BJ (cell line): ENCODE data around the gene SEC23IP. TPM values are rescaled to one million over a fixed set of nuclear protein-coding genes. Genes with fewer than 3 reads are reported as not detected.

Source experiments
- CTCF ChIA-PET: fragments of 350-600 bp; formaldehyde crosslinking; extraction: SDS; loops from one replicate; lab custom pipeline; 2021; ENCODE audit warnings: antibody characterized with exemption, inconsistent platforms; lab: Yijun Ruan, JAX
- POLR2A ChIA-PET: fragments of 300-600 bp; sonication (Branson Sonifier 250); formaldehyde crosslinking; extraction: SDS; loops from one replicate; lab custom pipeline; 2021; ENCODE audit warnings: antibody characterized with exemption; lab: Charles Lee
- DNase-seq: peaks from one replicate; pipeline ENCODE4 v3.0.0-alpha.2; 2011; ENCODE audit warnings: low read depth
- H3K27me3 ChIP-seq: 2 replicates; pipeline ENCODE4 v1.6.0; 2011; ENCODE audit warnings: low read length; ENCODE audit not compliant: control insufficient read depth, insufficient read depth
- H3K36me3 ChIP-seq: 2 replicates; pipeline ENCODE4 v1.5.1; 2011; ENCODE audit warnings: low read length; ENCODE audit not compliant: control insufficient read depth, insufficient read depth
- H3K4me3 ChIP-seq: 2 replicates; pipeline ENCODE4 v1.5.1; 2011; ENCODE audit warnings: low read depth, mild to moderate bottlenecking, control low read depth, low read length
- polyA plus RNA-seq: library from polyadenylated mRNA; depleted of rRNA; stranded (reverse); fragments of >200 nt; gene quantifications from 2 replicates; pipeline ENCODE4 v1.2.3, GENCODE V29; 2011
- TF ChIP-seq, protein P1 (sequence below): IDR thresholded peaks from 2 replicates; pipeline ENCODE4 v1.5.1; 2011; ENCODE audit warnings: low read depth, mild to moderate bottlenecking, control low read depth, inconsistent platforms, low read length, moderate library complexity; ENCODE audit not compliant: insufficient read depth

SEC23IP gene
- polyA plus RNA-seq, 1 experiment = 42.2 TPM

DNA sequence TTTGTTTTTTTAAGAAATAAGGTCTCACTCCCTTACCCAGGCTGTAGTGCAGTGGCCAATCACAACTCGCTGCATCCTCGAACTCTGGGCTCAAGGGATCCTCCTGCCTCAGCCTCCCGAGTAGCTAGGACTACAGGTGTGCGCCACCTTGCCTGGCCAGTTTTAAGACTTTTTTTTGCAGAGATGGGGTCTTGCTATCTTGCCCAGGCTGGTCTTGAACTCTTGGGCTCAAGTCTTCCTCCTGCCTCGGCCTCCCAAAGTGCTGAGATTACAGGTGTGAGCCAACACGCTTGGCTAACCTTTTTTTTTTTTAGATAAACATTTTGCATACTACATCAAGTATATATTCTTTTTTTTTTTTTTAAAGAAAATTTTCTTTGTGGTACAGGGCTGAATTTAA is 18.2 kb downstream of the SEC23IP start:
- ChIA-PET CTCF (no interaction called here), POLR2A (no interaction called here)
- peaks cover 4% of the 10 kb centered on the region; the same call in 1 of the 2 replicates for H3K36me3 ChIP-seq
- no peaks in the 10 kb centered on the region for H3K27me3 ChIP-seq
- TF ChIP-seq, protein P1, sequence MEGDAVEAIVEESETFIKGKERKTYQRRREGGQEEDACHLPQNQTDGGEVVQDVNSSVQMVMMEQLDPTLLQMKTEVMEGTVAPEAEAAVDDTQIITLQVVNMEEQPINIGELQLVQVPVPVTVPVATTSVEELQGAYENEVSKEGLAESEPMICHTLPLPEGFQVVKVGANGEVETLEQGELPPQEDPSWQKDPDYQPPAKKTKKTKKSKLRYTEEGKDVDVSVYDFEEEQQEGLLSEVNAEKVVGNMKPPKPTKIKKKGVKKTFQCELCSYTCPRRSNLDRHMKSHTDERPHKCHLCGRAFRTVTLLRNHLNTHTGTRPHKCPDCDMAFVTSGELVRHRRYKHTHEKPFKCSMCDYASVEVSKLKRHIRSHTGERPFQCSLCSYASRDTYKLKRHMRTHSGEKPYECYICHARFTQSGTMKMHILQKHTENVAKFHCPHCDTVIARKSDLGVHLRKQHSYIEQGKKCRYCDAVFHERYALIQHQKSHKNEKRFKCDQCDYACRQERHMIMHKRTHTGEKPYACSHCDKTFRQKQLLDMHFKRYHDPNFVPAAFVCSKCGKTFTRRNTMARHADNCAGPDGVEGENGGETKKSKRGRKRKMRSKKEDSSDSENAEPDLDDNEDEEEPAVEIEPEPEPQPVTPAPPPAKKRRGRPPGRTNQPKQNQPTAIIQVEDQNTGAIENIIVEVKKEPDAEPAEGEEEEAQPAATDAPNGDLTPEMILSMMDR = no peak
- H3K4me3 ChIP-seq = no peak overlapping the region
- no peak for DNase-seq

DNA sequence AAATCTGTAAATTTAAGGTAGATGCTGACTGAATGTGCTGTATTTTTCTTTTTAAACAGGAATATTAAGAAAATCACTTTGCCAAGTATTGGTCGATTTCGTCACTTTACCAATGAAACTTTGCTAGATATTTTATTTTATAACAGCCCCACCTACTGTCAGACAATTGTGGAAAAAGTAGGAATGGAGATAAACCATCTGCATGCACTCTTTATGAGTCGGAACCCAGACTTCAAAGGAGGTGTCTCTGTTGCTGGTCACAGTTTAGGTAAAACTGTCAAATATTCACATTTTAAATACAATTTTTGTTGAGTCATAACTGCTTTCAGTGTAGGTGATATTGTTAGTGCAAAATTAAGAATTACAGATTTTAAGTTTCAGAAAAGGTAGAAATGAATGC is 25.2 kb downstream of the SEC23IP start:
- Histone ChIP-seq H3K27me3 (no peaks in the 10 kb centered on the region), H3K4me3 (no peak overlapping the region), H3K36me3 (peaks cover 12% of the 10 kb centered on the region)
- ChIA-PET CTCF (interaction anchor here (1.3 kb wide), 1 partner anchor 231 kb away, joined by 7 read pairs; no protein-coding TSS in a partner anchor), POLR2A (no interaction called here)
- DNase-seq = no peak
- TF ChIP-seq, protein P1 = no peak

DNA sequence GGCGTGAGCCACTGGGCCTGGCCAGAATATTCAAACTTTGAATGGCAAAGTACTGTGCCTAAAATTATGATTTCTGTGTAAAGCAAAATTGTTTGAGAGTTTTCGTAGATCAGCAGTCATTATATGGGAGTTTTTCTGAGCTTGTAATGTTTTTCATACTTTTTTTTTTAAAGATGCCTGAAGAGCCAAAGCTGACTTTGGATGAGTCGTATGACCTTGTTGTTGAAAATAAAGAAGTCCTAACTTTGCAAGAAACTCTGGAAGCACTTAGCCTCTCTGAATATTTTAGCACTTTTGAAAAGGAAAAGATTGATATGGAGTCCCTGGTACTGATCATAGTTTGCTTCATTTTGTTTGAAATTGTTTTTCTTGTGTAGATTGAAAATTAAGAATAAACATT is 26.7 kb downstream of the SEC23IP start:
- TF ChIP-seq, protein P1 = no peak
- Histone ChIP-seq H3K27me3 (no peaks in the 10 kb centered on the region), H3K4me3 (no peak overlapping the region), H3K36me3 (peaks cover 12% of the 10 kb centered on the region)
- CTCF ChIA-PET = interaction anchor here (0.6 to 2.5 kb wide), 3 partner anchors 13 to 168 kb away, joined by 3 to 13 read pairs (median 3); no protein-coding TSS in a partner anchor
- POLR2A ChIA-PET = no interaction called here
- no peak for DNase-seq

DNA sequence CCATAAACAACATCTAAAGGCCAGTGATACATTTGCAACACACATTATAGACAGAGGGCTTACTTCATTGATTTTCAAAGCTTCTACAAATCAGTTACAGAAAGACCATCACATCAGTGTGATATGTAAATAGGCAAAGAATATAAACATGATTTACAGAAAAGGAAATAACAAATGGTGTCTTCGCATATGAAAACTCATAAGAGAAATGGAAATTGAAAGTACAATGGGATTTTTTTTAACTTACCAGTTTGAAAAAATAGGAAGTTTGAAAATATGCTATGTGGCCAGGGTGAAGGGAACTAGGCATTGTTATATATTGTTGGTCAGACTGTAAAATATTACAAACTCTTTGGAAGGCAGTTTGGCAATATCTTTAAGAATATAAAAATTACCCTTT is 27.3 kb downstream of the SEC23IP start:
- H3K27me3 ChIP-seq = no peaks in the 10 kb centered on the region
- ChIA-PET POLR2A (no interaction called here), CTCF (interaction anchor here (1.8 to 2.5 kb wide), 2 partner anchors 13 to 169 kb away, joined by 3 to 13 read pairs; no protein-coding TSS in a partner anchor)
- peaks cover 12% of the 10 kb centered on the region for H3K36me3 ChIP-seq
- no peak overlapping the region for H3K4me3 ChIP-seq
- TF ChIP-seq, protein P1 = no peak
- no peak for DNase-seq

DNA sequence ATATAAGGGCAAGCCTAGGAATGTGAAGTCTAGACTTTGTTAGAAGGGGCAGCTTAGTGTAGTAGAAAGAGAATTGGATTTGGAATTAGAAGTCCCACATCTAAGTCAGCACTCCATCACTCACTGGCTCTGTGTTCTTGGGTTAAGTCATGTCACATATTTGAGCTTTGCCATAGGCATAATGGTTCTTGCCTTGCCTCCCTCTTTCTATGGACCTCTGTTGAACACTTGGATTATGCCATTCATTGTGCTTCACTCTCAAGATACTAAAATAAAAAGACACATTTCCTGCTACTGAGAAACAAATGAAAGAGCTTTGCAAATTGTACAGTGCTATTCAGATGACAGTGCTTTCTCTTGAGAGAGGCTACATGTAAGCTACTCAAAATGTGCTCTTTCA is 35.9 kb downstream of the SEC23IP start:
- ChIA-PET POLR2A (no interaction called here), CTCF (interaction anchor here (1.1 to 1.5 kb wide), 2 partner anchors 15 to 69 kb away, joined by 3 read pairs; no protein-coding TSS in a partner anchor)
- H3K27me3 ChIP-seq = no peaks in the 10 kb centered on the region
- H3K4me3 ChIP-seq = no peak overlapping the region
- H3K36me3 ChIP-seq = peaks cover 10% of the 10 kb centered on the region
- TF ChIP-seq, protein P1 = no peak
- no peak for DNase-seq
